Endothelial cell of umbilical vein (primary cell): ENCODE results near the gene SRGN. TPM values are rescaled to one million over a fixed set of nuclear protein-coding genes. Genes with fewer than 3 reads are reported as not detected.

Experiments used
- BruUV-seq: library from RNA; stranded (reverse); fragments of 400-500 nt; replicated peaks from 2 replicates; lab custom pipeline; 2021; lab: Mats Ljungman, UMichigan
- CTCF ChIA-PET: fragments of 300-600, 350-600 bp; sonication (Branson Sonifier 250); formaldehyde crosslinking; loops from one replicate; lab custom pipeline; 2021; ENCODE audit warnings: antibody characterized with exemption, inconsistent platforms; lab: Charles Lee
- POLR2A ChIA-PET: fragments of 300-600, 350-600 bp; sonication (Branson Sonifier 250); formaldehyde crosslinking; loops from one replicate; lab custom pipeline; 2021; ENCODE audit warnings: antibody characterized with exemption, inconsistent platforms; lab: Charles Lee
- DNase-seq: peaks from one replicate; pipeline ENCODE4 v3.0.0-alpha.2; 2011; ENCODE audit warnings: low read depth, low spot score
- FAIRE-seq: peaks from 2 replicates; lab custom pipeline; 2011; peaks lifted over from hg19 to GRCh38; lab: Jason Lieb, UNC
- H2AFZ ChIP-seq: 2 replicates; pipeline ENCODE4 v1.6.0; 2012; ENCODE audit warnings: low read depth, low read length, control low read depth, inconsistent platforms
- H3K27ac ChIP-seq: 2 replicates; pipeline ENCODE4 v1.5.1; 2011; ENCODE audit warnings: low read depth, mild to moderate bottlenecking, control low read depth, low read length, moderate library complexity; ENCODE audit not compliant: insufficient read depth
- H3K27me3 ChIP-seq, 2 experiments: 2 replicates each; pipeline versions ENCODE4 v1.6.0 to v1.6.1; 2011; ENCODE audit warnings: low read length in 2 of 2, mixed read lengths in 1 of 2; ENCODE audit not compliant: control insufficient read depth in 2 of 2, insufficient read depth in 2 of 2
- H3K36me3 ChIP-seq, 2 experiments: 2 replicates in 1 of 2; 3 replicates in 1 of 2; pipeline ENCODE4 v1.5.1; 2011; ENCODE audit warnings: low read length in 2 of 2, mild to moderate bottlenecking in 1 of 2, moderate library complexity in 1 of 2; ENCODE audit not compliant: control insufficient read depth in 2 of 2, insufficient read depth in 2 of 2; ENCODE audit errors: extremely low read depth in 1 of 2
- H3K4me1 ChIP-seq: 3 replicates; pipeline ENCODE4 v1.5.1; 2011; ENCODE audit warnings: mild to moderate bottlenecking, low read length; ENCODE audit not compliant: control insufficient read depth, insufficient read depth; ENCODE audit errors: extremely low read depth
- H3K4me2 ChIP-seq: 2 replicates; pipeline ENCODE4 v1.6.1; 2011; ENCODE audit warnings: low read length, control low read depth, mixed read lengths; ENCODE audit not compliant: insufficient read depth
- H3K4me3 ChIP-seq, 3 experiments: fragments of 200-600 bp in 1 of 3; sonication (generic), shearing (Covaris generic) in 1 of 3; replicated peaks in 1 of 3; 2 replicates each; pipeline ENCODE4 v1.5.1; 2011 to 2016; ENCODE audit warnings: control low read depth in 3 of 3, low read length in 3 of 3, mild to moderate bottlenecking in 2 of 3, inconsistent platforms in 1 of 3, low read depth in 1 of 3, moderate library complexity in 1 of 3; ENCODE audit not compliant: insufficient read depth in 1 of 3
- H3K79me2 ChIP-seq: 2 replicates; pipeline ENCODE4 v1.6.0; 2012; ENCODE audit warnings: low read length, inconsistent platforms; ENCODE audit not compliant: control insufficient read depth, insufficient read depth
- H3K9ac ChIP-seq: replicated peaks from 2 replicates; pipeline ENCODE3; 2011; ENCODE audit warnings: low read length, control low read depth; ENCODE audit not compliant: insufficient read depth; ENCODE audit errors: extremely low read depth
- H3K9me1 ChIP-seq: replicated peaks from 3 replicates; pipeline ENCODE4 v1.6.0; 2011; ENCODE audit warnings: mild to moderate bottlenecking, low read length; ENCODE audit not compliant: control insufficient read depth, insufficient read depth; ENCODE audit errors: extremely low read depth
- H3K9me3 ChIP-seq: replicated peaks from 2 replicates; pipeline ENCODE4 v1.5.1; 2012; ENCODE audit warnings: low read length, inconsistent platforms; ENCODE audit not compliant: control insufficient read depth, insufficient read depth
- H4K20me1 ChIP-seq: replicated peaks from 2 replicates; pipeline ENCODE3; 2011; ENCODE audit warnings: mild to moderate bottlenecking, low read length; ENCODE audit not compliant: control insufficient read depth, insufficient read depth; ENCODE audit errors: extremely low read depth
- CTCF ChIP-seq, 2 donors: IDR thresholded peaks; 1 replicate in 1 of 2; 2 replicates in 1 of 2; pipeline ENCODE4 v1.5.1; 2011; ENCODE audit warnings: low read length in 2 of 2, mild to moderate bottlenecking in 2 of 2, moderate library complexity in 2 of 2, control low read depth in 1 of 2, inconsistent platforms in 1 of 2, low read depth in 1 of 2; ENCODE audit not compliant: insufficient read depth in 1 of 2; ENCODE audit errors: extremely low read depth in 1 of 2
- EZH2 ChIP-seq: IDR thresholded peaks from 2 replicates; pipeline ENCODE4 v1.6.1; 2012; ENCODE audit warnings: borderline replicate concordance, low read depth, mild to moderate bottlenecking, moderate library complexity, low read length, inconsistent platforms; ENCODE audit not compliant: severe bottlenecking
- FOS ChIP-seq: IDR thresholded peaks from 2 replicates; pipeline ENCODE4 v1.6.1; 2011; ENCODE audit warnings: mild to moderate bottlenecking, low read length, moderate library complexity, borderline replicate concordance; ENCODE audit not compliant: insufficient read depth
- GATA2 ChIP-seq: IDR thresholded peaks from 2 replicates; pipeline ENCODE4 v1.7.0; 2011; ENCODE audit warnings: low read depth, mild to moderate bottlenecking, moderate library complexity, mixed read lengths, low read length; ENCODE audit not compliant: insufficient read length, insufficient read depth
- JUN ChIP-seq: IDR thresholded peaks from 2 replicates; pipeline ENCODE4 v1.6.1; 2011; ENCODE audit warnings: borderline replicate concordance, low read depth; ENCODE audit not compliant: insufficient read length, insufficient read depth
- MAX ChIP-seq: IDR thresholded peaks from 2 replicates; pipeline ENCODE4 v1.6.1; 2011; ENCODE audit not compliant: insufficient read depth, insufficient read length
- MYC ChIP-seq: IDR thresholded peaks from one replicate; pipeline ENCODE4 v1.6.1; 2011; ENCODE audit warnings: mild to moderate bottlenecking, low read depth, low read length
- POLR2A ChIP-seq: IDR thresholded peaks from 2 replicates; pipeline ENCODE4 v1.6.1; 2012; ENCODE audit warnings: low read depth, mild to moderate bottlenecking, control low read depth, low read length
- POLR2AphosphoS5 ChIP-seq: IDR thresholded peaks from 2 replicates; pipeline ENCODE4 v1.6.1; 2012; ENCODE audit warnings: low read depth, mild to moderate bottlenecking, control low read depth, low read length, moderate library complexity; ENCODE audit not compliant: insufficient read depth
- dilution Hi-C: fragments of 300-500 bp; cut with MboI; formaldehyde crosslinking; loops from one replicate; pipeline ENCODE4 v1.15.0; 2019; ENCODE audit warnings: low sequenced_read_pairs; ENCODE audit not compliant: extremely low pct_ligation_motif_present
- intact Hi-C: fragments of 100-400 bp; cut with micrococcal nuclease; formaldehyde crosslinking; loops from one replicate; pipeline ENCODE4 v1.10.0; 2022
- polyA plus RNA-seq, 4 experiments: library from polyadenylated mRNA; depleted of rRNA in 3 of 4; stranded (reverse) in 3 of 4; unstranded in 1 of 4; fragments of >200 nt; gene quantifications; 2 replicates each; pipeline versions ENCODE4 v1.2.1 to v1.2.3, GENCODE V29; 2011 to 2012; ENCODE audit warnings: missing spikeins in 1 of 4
- total RNA-seq: library from RNA; stranded (reverse); gene quantifications from 2 replicates; pipeline ENCODE4 v1.2.3, GENCODE V29; 2021

SRGN gene
- total and polyA plus RNA-seq, 2 donors (not counting 3 experiments of a cell fraction or from before 2014, with no cell fraction given): 384 to 450 TPM

- no peak for TF ChIP-seq CTCF (IDR thresholded peaks at IDR 0.05; ENCODE audit: extremely low read depth in 1 of 2, insufficient read depth in 1 of 2, low read depth in 1 of 2, low read length in 2 of 2)
- TF ChIP-seq MYC: peak; percentile 82
- TF ChIP-seq FOS: peak; percentile 34
- no peak for TF ChIP-seq MAX
- TF ChIP-seq EZH2: no peak
- TF ChIP-seq POLR2A: peak; percentile 81
- TF ChIP-seq GATA2: peak; percentile 53
- peak; percentile 61 for TF ChIP-seq POLR2AphosphoS5
- TF ChIP-seq JUN: no peak
- Histone ChIP-seq H3K4me3 (peak overlapping the region; percentile 22 to 95 (median 88)), H3K9me1 (no peaks in the 10 kb centered on the region), H4K20me1 (no peaks in the 10 kb centered on the region), H3K36me3 (no peaks in the 10 kb centered on the region), H3K4me2 (peak overlapping the region; percentile 86), H3K27me3 (no peaks in the 10 kb centered on the region), H3K79me2 (peaks cover 77% of the 10 kb centered on the region), H2AFZ (no peak overlapping the region), H3K9me3 (no peaks in the 10 kb centered on the region), H3K9ac (peak overlapping the region; percentile 99), H3K4me1 (peaks cover 49% of the 10 kb centered on the region), H3K27ac (peak overlapping the region; percentile 96)
- intact Hi-C loops (loop anchor here (1.0 to 2.0 kb wide), 2 partner anchors 78 to 127 kb away; no protein-coding TSS in a partner anchor), dilution Hi-C loops (no loop called here)
- peak; percentile 84 for FAIRE-seq
- BruUV-seq: no TSS peak
- ChIA-PET POLR2A (no interaction called here), CTCF (interaction anchor here (0.6 to 11.1 kb wide), 2 partner anchors 40 to 82 kb away, joined by 3 to 298 read pairs; no protein-coding TSS in a partner anchor)
- DNase-seq: peak; percentile 83
Measured at GRCh38 chr10:69089638-69090599, 2.0 kb downstream of the SRGN start.
